HCT116 (cell line): ENCODE data around the gene TMEM254.

Source experiments
- POLR2A ChIP-seq: IDR thresholded peaks from 2 replicates; pipeline ENCODE4 v1.7.0; 2011; ENCODE audit warnings: borderline replicate concordance; ENCODE audit not compliant: insufficient read depth, insufficient read length; ENCODE audit errors: extremely low read depth
- TF ChIP-seq, protein P1 (sequence below): IDR thresholded peaks from 2 replicates; pipeline ENCODE4 v1.6.1; 2012
- TF ChIP-seq, protein P2 (sequence below), 3 experiments: fragments of 200-600 bp in 1 of 3; sonication (generic) in 1 of 3; IDR thresholded peaks in 2 of 3; conservative IDR thresholded peaks in 1 of 3; 2 replicates each; pipeline ENCODE4 v1.5.1; 2012 to 2017; ENCODE audit warnings: low read depth in 2 of 3, low read length in 2 of 3, antibody characterized with exemption in 1 of 3, borderline replicate concordance in 1 of 3, control low read depth in 1 of 3, mild to moderate bottlenecking in 1 of 3, mixed read lengths in 1 of 3, mixed run types in 1 of 3, moderate library complexity in 1 of 3; ENCODE audit not compliant: insufficient read depth in 1 of 3

DNA sequence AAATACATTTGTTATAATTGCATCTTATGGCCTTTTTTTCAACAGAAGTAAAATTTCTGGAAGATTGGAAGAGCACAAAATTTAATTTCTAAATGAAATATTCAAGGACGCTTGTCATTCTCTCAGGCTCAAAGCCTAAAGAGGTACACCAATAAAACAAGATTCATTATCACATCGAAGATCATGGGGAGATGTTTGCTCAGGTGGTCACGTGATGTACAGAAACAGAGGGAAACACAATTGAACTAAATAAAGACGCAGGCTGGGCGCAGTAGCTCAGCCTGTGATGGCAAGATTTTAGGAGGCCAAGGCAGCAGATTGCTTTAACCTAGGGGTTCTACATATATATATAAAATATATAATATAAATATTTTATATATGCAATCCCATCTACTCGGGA is 37.3 kb upstream of the TMEM254 start:
- TF ChIP-seq POLR2A = no peak
- TF ChIP-seq, protein P1, sequence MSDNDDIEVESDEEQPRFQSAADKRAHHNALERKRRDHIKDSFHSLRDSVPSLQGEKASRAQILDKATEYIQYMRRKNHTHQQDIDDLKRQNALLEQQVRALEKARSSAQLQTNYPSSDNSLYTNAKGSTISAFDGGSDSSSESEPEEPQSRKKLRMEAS = no peak
- TF ChIP-seq, protein P2, sequence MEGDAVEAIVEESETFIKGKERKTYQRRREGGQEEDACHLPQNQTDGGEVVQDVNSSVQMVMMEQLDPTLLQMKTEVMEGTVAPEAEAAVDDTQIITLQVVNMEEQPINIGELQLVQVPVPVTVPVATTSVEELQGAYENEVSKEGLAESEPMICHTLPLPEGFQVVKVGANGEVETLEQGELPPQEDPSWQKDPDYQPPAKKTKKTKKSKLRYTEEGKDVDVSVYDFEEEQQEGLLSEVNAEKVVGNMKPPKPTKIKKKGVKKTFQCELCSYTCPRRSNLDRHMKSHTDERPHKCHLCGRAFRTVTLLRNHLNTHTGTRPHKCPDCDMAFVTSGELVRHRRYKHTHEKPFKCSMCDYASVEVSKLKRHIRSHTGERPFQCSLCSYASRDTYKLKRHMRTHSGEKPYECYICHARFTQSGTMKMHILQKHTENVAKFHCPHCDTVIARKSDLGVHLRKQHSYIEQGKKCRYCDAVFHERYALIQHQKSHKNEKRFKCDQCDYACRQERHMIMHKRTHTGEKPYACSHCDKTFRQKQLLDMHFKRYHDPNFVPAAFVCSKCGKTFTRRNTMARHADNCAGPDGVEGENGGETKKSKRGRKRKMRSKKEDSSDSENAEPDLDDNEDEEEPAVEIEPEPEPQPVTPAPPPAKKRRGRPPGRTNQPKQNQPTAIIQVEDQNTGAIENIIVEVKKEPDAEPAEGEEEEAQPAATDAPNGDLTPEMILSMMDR (IDR thresholded peaks at IDR 0.05 in 2 of 3, conservative IDR thresholded peaks at IDR 0.05 in 1 of 3; ENCODE audit: borderline replicate concordance in 1 of 3, insufficient read depth in 1 of 3, low read depth in 2 of 3, low read length in 2 of 3) = no peak
